ENCODE results near the gene RAB3D.
A peak's percentile ranks its signal among the peaks of the same experiment; 100 is the strongest.
"Not testable (repeated sequence)": the region's sequence is repeated elsewhere in the genome, so short reads cannot be mapped to it uniquely, and the experiment has no call there.

RAB3D gene

DNA sequence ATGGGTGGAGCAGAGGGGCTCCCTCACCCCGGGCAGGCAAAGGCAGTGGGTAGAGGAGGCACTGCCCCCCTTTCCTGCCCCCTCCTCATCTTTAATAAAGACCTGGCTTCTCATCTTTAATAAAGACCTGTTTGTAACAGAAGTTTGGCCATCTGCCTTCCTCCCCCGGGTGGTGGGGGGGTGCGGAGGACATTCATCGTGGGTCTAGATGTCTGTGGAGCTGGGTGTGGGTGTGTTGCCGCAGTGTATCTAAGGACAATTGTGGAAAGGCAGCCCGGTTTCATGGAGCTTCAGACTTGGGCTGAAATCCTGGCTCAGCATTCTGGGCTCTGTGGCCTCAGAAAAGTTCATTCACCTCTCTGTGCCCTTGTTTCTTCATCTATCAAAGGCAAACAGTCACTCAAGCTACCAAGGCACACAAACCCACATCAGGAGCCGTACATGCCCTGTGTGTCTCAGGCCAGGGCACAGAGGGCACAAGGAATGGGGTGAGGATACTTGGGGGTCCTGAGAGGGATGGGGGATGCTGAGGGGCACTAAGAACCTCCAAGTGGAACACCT is 26.2 kb upstream of the RAB3D start:
- no peak for DNase-seq (ENCODE audit: low read depth)

DNA sequence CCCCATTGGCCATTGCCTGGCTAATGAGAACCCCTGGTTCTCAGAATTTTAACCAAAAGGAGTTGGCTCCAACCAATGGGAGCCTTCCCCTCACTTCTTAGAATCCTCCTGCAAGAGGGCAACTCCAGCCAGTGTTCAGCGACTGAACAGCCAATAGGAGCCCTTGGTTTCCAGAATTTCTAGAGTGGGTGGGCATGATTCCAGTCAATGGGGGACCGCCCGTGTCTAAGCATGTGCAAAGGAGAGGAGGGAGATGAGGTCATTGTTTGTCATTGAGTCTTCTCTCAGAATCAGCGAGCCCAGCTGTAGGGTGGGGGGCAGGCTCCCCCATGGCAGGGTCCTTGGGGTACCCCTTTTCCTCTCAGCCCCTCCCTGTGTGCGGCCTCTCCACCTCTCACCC is 25.5 kb upstream of the RAB3D start:
- no peak for DNase-seq (ENCODE audit: low read depth)

DNA sequence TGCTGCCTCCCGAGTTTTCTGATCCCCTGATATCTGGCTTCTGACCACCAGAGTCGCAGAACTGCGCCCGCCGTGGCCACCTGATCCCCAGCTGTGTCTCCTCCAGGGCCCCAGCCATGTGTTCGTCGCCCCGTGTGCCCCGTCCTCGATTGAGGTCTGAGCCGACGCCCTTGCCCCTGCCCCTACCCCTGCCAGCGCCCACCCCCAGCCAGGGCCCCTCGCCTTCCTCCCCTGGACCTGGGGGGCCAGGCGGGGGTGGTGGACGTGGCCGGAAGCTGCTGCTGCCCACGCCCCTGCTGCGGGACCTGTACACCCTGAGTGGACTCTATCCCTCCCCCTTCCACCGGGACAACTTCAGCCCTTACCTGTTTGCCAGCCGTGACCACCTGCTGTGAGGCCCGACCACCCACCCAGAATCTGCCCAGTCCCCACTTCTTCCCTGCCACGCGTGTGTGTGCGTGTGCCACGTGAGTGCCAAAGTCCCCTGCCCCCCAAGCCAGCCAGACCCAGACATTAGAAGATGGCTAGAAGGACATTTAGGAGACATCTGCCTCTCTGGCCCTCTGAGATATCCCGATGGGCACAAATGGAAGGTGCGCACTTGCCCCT is 24.9 kb upstream of the RAB3D start:
- no peak for DNase-seq (ENCODE audit: low read depth)

DNA sequence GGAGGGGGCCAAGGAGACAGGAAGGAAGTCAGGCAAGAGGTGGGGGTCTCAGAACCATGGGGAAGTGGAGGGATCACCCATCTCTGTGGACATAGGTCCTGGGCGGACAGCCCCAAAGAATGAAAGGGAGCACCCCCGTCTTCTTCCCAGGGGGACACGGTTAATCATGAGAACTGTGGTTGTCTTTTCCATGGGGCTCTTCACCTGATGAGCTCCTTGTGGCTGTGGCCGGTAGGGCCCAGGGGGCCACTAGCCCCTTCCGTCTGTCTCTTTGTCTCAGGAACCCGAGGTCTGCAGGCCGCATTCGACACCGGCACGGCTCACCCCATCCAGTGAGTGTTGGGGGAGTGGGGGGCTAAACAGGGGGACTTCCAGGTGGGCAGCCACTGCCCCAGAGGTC is 24.4 kb upstream of the RAB3D start:
- no peak for DNase-seq (ENCODE audit: low read depth)

DNA sequence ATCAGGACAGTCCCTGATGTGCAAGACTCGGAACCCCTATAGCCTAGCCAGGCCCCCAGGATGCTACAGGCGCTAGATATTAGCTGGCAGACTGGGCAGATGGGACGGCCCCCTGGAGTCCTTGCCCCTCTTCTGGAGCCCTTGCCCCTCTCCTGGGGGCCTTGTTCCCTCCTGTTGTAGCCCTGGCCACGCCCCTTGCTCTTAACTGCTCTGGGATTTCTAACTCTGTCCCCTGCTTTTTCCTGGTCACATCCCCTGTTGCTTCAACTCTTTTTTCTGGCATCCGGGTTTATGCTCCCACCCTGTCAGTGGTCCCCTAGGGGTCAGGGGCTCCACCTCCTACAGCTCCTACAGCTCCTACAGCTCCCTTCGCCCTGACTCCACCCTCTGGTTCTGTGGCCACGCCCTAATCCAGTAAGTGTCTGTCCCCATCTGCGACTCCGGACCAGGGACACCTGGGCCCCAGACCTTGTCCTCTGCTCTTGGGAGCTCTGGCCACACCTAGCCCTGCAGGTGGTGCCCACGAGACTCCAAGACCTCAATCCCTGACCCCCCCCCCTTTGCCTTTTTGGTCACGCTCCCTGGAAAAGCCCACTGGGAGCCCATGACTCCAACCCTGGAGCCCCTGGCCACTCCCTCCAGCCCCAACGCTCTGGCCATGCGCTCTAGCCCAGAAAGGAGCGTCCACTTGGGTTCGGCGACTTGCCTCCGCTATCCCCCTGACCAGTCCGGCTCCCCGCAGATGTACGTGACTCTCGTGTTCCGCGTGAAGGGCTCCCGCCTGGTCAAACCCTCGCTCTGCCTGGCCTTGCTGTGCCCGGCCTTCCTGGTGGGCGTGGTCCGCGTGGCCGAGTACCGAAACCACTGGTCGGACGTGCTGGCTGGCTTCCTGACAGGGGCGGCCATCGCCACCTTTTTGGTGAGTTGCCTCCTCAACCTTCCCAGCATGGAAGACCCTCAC is 22.6 kb upstream of the RAB3D start:
- DNase-seq (ENCODE audit: low read depth), result no peak

DNA sequence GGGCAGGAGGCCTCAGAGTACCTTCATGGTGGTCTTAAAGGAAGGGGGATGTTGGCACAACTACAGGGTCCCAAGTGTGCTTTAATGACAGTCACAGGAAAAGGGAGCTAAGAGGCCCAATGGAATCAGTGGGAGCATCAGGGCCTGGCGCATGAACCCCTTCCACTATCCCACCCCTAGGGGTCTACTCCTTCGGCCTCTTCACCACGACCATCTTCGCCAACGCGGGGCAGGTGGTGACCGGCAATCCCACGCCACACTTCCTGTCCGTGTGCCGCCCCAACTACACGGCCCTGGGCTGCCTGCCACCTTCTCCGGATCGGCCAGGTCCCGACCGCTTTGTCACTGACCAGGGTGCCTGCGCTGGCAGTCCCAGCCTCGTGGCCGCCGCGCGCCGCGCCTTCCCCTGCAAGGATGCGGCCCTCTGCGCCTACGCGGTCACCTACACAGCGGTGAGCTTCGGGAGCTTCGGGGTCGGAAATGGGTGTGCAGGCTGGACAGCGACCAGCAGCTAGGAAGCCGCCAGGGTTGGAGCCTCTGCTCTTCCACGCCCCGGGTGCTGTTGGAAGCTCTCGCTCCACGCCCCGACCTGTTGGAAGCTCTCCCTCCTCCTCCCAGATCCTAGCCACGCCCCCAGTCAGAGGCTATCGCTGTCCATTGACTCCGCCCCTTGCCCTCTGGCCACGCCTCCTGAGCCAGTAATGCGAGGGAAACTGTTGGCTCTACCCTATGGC is 21.7 kb upstream of the RAB3D start:
- DNase-seq (ENCODE audit: low read depth), result no peak

DNA sequence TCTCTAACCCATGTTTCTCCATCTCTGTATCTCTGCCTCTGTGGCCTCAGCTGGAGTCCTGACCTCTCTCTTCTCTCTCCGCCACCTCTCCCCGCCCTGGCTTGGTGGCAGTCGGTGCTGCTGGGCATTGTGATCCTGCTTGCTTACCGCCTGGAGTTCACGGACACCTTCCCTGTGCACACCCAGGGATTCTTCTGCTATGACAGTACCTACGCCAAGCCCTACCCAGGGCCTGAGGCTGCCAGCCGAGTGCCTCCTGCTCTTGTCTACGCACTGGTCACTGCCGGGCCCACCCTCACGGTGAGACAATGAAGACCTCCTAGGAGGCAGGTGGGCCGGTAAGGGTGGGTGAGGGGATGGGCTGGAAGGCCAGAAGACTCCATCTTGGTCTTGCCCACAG is 20.0 kb upstream of the RAB3D start:
- no peak for DNase-seq (ENCODE audit: low read depth)

DNA sequence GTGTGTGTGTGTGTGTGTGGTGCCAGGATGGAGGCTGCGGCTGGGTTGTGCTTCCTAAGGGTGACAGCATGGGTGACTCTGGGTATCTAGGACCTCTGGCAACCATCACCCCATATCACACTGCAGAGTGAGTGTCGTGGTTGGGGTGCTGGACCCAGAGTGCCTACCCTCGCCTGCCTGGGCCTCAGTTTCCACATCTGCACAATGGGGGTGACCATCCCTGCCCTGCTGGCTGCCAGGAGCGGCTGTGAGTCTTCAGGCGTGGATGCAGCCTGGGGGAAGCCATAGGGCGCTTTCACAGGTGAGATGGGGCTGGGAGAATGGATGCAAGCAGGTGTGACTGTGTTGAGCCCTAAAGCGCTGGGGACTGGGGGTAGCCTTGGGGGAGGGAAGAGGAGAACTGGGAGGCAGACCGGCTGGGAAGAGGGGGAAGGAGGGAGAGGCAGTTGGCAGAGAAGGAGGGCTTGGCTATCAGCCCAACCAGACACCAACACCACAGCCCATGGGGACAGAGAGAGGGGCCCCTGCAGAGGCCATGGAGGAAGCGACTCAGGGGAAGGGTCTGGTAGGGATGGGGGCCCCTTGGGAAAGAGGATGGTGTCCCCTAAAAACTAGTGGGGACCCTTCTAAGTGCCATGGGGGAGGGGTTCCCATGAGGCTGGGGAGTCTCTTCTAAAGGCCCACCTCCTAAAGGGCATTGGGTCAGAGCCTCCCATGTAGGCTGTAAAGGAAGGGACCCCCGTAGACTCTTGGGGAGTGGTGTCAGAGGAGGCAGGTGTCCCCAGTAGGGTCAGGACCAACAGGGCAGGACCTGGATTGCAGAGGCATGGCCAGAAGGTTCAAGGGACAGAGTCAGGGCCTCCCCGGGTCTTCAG is 17.5 kb upstream of the RAB3D start:
- no peak for DNase-seq (ENCODE audit: low read depth)

DNA sequence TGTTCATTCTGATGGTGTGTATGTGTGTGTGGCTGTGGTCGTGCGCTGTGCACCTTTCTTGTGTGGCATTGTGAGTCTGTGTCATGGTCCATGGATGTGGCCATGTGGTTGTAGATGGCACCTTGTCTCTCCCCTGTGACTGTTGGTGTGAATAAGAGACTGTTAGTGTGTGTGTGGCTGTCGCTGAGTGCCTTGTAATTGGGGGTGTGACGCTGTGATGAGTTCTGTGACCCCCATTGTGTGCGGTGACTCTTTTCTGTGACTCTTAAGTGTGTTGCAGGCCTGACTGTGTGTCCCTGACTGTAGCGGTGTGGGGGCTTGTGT is 16.6 kb upstream of the RAB3D start:
- no peak for DNase-seq (ENCODE audit: low read depth)

DNA sequence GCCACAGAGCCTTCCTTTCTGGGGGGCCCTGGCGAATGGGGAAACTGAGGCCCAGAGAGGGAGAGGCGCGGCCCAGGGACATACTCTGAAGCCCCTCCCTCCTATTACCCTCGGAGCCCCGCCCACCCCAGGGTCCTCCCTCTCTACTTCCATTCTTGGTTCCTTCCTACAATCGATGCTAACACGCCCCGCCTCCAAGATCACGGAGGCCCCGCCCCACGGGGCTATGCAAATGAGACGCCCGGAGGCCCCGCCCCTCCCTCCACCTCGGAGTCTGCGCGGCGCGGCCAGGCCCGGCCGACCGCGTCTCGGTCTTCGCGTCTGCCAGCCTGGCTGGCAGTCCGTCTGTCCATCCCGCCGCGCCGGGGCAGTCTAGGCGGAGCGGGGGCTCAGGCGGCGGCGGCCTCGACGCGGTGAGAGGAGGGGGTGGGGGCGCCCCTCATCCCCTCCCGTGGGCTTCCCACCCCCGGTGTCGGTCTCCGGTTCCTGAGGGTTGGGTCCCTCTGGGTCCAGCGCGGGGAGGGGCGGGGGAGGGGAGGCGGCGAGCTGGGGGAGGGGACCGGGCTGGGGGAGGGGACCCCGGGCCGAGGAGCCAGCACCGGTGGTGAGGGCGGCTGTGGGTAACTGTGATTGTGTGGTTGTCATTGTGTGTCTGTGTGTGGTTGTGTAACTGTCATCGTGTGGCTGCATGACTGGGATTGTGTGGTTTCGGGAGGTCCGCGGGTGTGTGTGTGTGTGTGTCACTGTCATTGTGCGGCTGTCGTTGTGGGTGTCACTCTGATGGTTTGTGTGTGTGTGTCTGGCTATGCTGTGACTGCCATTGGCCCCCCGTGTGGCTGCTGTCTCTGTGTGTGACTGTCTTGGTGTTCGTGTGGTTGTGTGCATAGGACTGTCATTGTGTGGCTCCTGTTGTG is 16.0 kb upstream of the RAB3D start, which contains the start of gene PLPPR2:
PLPPR2 (plus strand) TSS at position 273 of the 914 bp plus-strand sequence. CDS start 2,242 bp downstream, outside the sequence.
- peak; percentile 71 for DNase-seq (ENCODE audit: low read depth)

DNA sequence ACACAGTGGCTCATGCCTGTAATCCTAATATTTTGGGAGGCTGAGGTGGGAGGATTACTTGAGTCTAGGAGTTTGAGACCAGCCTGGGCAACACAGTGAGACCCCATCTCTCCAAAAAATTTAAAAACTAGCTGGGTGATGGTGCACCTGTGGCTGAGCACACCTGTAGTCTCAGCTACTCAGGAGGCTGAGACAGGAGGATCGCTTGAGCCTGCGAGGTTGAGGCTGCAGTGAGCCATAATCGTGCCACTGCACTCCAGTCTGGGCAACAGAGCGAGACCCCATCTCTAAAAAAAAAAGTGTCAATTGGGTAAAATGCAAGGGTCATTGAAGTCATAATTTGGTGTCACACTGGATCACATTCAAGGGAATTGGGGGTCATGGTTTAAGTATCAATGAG is 14.6 kb upstream of the RAB3D start:
- not testable (repeated sequence) for DNase-seq (ENCODE audit: low read depth)

DNA sequence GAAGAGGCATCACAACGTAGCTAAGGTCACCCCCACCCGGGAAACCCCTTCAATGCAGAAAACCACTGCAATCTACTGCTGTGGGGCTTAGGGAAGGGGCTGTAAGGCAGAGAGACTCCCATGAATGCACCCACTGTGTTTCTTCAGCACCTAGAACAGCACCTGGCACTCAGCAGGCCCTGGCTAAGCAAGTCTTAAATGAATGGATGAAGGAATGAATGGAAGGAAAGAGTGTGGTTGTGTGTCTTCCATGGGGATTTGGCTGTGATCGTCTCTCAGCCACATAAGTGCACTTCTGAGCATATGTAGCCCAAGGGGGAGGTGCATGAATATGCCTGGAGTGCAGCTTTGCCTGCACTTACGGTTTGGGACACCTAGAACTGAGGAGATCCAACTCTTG is 9.7 kb upstream of the RAB3D start:
- no peak for DNase-seq (ENCODE audit: low read depth)

DNA sequence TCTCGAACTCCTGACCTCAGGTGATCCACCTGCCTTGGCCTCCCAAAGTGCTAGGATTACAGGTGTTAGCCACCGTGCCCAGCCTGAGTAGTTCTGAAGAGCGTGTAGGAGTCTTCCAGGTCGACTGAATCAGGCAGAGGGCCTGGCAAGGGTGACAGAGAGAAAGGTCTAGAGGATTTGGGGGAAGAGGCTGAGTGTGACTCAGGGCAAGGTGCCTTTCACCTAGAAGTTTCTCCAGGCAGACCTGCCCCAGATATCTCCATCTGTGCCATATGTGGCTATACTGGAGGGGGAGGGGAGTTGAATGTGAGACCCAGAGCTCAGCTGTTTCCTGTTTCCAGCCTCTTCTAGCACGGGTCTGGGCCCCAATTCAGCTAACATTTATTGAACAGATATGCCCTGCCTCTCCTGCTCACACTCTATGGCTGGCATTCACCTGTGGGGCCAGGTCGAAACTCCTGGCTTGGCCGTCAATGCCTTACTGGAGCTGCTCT is 8.1 kb upstream of the RAB3D start:
- DNase-seq (ENCODE audit: low read depth), result no peak

DNA sequence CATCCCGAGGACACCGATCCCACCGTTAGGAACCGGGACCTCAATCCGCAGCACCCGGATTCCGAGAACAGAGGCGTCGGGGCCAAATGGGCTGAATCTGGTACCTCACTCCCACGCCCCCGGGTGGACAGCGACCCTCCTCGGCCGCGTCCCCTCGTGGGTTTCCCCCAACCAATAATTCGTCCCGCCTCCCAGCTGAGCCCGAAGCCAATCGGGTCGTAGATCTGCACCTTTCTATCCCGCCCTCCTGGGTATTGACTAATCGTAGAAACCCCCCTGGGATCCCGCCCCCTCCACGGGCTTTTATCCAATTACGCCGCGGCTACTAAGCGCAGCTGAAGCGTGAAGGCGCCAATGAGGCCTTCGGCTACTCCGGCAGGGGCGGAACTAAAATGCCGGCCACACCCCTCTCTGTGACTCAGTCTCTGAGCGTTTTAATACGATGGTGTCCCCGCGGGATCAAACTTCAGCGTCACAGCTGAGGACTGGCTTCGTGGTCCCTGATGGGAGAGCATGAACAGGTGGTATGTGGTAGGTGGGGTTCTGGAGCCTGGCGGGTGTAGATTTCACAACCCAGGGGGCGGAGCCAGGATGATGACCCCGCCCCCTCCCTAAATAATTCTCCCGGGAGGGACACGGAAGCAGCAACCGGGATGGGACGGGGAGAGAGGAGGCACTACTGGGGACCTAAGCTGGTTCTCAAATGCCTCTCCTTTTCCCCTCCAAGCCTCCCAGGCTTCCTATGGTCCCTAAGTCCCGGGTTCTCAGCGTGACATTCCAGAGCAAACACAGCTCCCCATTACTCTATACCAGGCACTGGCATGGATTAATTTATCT is 6.9 kb upstream of the RAB3D start, which contains the start of the genes CCDC159 and TMEM205:
CCDC159 (plus strand) TSS at position 416 of the 837 bp plus-strand sequence; CDS start at position 504, 88 bp downstream.
TMEM205 (minus strand) TSS at position 165 of the 837 bp plus-strand sequence. CDS start 649 bp downstream, outside the sequence.
- peak; percentile 95 for DNase-seq (ENCODE audit: low read depth)

DNA sequence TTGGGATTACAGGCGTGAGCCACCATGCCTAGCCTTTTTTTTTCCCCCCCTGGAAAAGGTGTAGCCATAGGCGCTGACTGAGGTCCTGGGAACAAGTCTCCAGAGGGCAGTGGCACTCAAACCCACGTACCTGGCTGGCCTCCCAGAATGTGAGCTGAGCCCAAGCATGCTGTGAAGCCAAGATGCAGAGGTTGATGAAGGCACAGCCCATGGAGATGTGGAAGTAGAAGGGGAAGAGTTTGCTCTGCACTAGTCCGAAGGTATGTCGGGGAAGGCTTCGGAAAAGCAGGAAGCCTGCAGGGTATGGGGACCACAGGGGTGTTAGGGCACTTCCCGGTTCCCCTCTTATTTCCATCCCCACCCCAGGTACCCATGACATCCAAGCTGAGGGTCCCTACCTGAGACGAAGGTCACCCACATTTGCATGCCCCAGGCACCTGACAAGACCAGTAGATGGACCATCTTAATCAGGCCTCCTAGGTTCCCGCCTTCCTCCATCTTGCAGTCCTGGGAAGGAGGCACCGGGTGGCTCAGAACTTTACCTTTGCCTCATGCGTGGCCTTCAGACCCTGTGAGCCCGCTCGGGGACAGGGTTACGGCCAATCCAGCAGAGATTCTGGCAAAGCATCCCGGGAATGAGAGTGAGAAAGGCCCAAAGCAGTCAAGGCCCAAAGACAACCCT is 5.8 kb upstream of the RAB3D start:
- no peak for DNase-seq (ENCODE audit: low read depth)

DNA sequence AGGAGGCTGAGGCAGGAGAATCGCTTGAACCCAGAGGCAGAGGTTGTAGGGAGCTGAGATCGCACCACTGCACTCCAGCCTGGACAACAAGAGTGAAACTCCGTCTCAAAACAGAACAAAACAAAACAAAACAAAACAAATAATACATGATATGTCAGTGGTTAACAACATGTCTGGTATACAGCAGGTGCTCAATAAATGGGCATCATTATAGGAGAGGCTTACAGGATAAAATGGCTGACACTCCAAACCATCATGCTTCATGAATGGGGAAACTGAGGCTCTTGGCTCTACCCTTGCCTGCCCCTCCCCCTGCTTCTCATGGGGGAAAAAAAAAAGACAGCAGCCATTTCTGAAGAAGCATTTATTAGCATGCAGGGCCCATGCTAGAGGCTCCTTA is 3.0 kb upstream of the RAB3D start:
- DNase-seq (ENCODE audit: low read depth), result no peak

DNA sequence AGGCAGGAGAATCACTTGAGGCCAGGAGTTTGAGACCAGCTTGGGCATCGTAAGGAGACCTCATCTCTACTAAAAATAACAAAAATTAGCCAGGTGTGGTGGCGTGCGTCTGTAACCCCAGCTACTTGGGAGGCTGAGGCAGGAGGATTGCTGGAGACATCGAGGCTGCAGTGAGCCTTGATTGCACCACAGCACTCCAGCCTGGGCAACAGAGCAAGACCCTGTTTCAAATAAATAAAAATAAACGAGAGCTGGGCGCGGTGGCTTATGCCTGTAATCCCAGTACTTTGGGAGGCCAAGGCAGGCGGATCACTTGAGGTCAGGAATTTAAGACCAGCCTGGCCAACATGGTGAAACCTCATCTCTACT is 626 bp upstream of the RAB3D start:
- DNase-seq (ENCODE audit: low read depth), result not testable (repeated sequence)

DNA sequence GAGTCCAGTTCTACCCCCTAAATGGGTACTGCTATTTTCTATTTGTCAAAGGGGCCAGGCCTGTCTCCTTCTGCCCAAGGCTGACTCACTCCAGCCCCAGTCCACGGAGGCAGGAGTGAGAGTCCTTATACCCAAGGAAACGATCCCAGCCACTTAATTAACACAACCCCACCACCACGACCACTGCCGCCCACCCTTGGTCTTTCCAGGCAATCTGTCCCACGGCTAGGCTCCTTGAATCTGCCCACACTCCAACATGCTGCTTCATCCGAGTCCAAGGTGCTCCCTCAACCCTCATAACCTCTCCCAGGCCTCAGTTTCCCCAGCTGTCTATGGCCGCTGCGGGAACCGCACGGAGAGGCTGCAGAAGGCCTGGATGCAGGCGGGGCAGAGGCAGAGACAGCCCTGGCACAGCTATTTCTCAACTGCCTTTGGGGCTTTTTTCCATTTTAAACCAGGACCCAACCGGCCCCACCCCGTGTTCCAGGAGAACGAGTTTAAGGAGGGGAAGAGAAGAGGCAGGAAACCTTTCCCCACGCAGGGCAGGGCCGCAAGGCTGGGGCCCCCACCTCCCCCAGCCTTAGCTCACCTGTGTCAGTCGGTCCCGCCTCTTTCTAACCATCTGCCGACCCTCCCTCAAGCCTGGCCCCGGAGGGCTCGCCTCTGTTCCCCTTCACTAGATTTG is 746 bp downstream of the RAB3D start:
- no peak for DNase-seq (ENCODE audit: low read depth)

Data from activated T-cell treated with anti-CD3 and anti-CD28 coated beads for 1 hour (primary cell).